Measurements from ENCODE around the gene SLC22A14. TPM values are rescaled to one million over a fixed set of nuclear protein-coding genes. Genes with fewer than 3 reads are reported as not detected.
"Not testable (repeated sequence)": the region's sequence is repeated elsewhere in the genome, so short reads cannot be mapped to it uniquely, and the experiment has no call there.

SLC22A14 gene
- total RNA-seq, 1 donor from 2014 or later: not detected

DNA sequence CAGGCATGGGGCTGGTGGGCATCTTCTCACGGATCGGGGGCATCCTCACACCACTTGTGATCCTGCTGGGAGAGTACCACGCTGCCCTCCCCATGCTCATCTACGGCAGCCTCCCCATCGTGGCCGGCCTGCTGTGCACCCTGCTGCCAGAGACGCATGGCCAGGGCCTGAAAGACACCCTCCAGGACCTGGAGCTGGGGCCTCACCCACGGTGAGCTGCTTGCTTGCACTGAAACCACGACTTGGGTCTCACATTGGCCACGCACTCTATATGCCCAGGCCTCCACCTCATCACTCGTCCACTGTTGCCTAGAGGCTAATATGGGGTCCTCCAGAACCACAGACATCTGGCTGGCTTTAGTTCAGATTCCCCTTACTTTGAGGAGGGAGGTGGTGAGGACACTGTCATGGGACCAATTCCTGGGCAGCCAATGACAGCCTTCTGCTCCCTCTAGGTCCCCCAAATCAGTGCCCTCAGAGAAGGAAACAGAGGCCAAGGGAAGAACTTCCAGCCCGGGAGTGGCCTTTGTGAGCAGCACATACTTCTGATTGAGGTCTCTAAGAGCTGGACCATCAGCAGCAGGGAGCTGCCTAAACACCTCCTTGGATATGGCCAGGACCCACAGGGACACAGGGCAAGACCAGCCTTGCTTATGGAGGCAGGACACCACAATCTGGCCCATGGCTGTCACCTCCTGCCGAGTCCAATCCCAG, 5.0 kb upstream of the SLC22A14 start:
- no peak for TF ChIP-seq CTCF (conservative IDR thresholded peaks at IDR 0.05)

DNA sequence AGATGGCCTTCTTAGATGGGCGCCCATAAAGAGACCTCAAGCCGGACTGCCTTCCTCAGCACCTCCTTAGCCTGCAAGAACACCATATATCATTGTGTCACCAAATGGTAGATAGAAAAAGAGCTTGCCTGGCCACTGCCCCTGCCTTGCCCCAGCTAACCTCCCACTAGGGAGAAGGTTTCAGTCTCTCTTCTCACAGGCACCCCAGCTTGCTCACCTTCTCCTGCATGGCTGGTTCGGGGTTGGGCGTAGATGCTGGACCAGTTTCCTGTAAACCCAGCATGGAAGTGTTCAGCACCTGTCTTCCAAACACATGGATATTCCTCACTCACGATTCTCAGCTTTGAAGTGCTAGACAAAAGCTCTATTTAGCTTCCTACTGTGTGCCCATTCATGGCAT, 3.3 kb upstream of the SLC22A14 start:
- no peak for TF ChIP-seq CTCF (conservative IDR thresholded peaks at IDR 0.05)
- Mint-ChIP-seq H3K4me3 (no peak overlapping the region), H3K27ac (no peak overlapping the region), H3K27me3 (no peaks in the 10 kb centered on the region), H3K9me3 (no peaks in the 10 kb centered on the region), H3K4me1 (ENCODE audit: unreplicated experiment) (no peaks in the 10 kb centered on the region), H3K36me3 (peaks cover 10% of the 10 kb centered on the region)
- no peak for DNase-seq (ENCODE audit: extremely low spot score, unreplicated experiment)

More for the DNA sequence above, 5.0 kb upstream of the SLC22A14 start:
- peaks cover 10% of the 10 kb centered on the region for H3K36me3 Mint-ChIP-seq
- no peaks in the 10 kb centered on the region for H3K27me3 Mint-ChIP-seq
- no peaks in the 10 kb centered on the region for H3K4me1 Mint-ChIP-seq (ENCODE audit: unreplicated experiment)
- no peak overlapping the region for H3K27ac Mint-ChIP-seq
- DNase-seq (ENCODE audit: extremely low spot score, unreplicated experiment): no peak
- H3K4me3 Mint-ChIP-seq: no peak overlapping the region
- H3K9me3 Mint-ChIP-seq: no peaks in the 10 kb centered on the region

- no peak overlapping the region for H3K27ac Mint-ChIP-seq
- peaks cover 4% of the 10 kb centered on the region for H3K4me1 Mint-ChIP-seq (ENCODE audit: unreplicated experiment)
- H3K27me3 Mint-ChIP-seq: no peaks in the 10 kb centered on the region
- no peak for DNase-seq (ENCODE audit: extremely low spot score, unreplicated experiment)
- no peak overlapping the region for H3K4me3 Mint-ChIP-seq
- H3K9me3 Mint-ChIP-seq: no peaks in the 10 kb centered on the region
- peaks cover under 1% of the 10 kb centered on the region for H3K36me3 Mint-ChIP-seq
- no peak for TF ChIP-seq CTCF (conservative IDR thresholded peaks at IDR 0.05)
These were observed 2.0 kb downstream of the SLC22A14 start for GRCh38 chr3:38283810-38284755.

GRCh38 chr3:38284756-38285150, 2.7 kb downstream of the SLC22A14 start:
- no peak overlapping the region for H3K27ac Mint-ChIP-seq
- H3K4me3 Mint-ChIP-seq: no peak overlapping the region
- no peaks in the 10 kb centered on the region for H3K9me3 Mint-ChIP-seq
- no peak for TF ChIP-seq CTCF (conservative IDR thresholded peaks at IDR 0.05)
- H3K4me1 Mint-ChIP-seq (ENCODE audit: unreplicated experiment): peaks cover 4% of the 10 kb centered on the region
- no peak for DNase-seq (ENCODE audit: extremely low spot score, unreplicated experiment)
- H3K36me3 Mint-ChIP-seq: no peaks in the 10 kb centered on the region
- no peaks in the 10 kb centered on the region for H3K27me3 Mint-ChIP-seq

- H3K9me3 Mint-ChIP-seq; H3K4me1 Mint-ChIP-seq (ENCODE audit: unreplicated experiment); H3K36me3 Mint-ChIP-seq; DNase-seq (ENCODE audit: extremely low spot score, unreplicated experiment); H3K27ac Mint-ChIP-seq; H3K27me3 Mint-ChIP-seq; H3K4me3 Mint-ChIP-seq: not testable (repeated sequence)
These were observed 7.5 kb downstream of the SLC22A14 start for GRCh38 chr3:38289286-38290217.

DNA sequence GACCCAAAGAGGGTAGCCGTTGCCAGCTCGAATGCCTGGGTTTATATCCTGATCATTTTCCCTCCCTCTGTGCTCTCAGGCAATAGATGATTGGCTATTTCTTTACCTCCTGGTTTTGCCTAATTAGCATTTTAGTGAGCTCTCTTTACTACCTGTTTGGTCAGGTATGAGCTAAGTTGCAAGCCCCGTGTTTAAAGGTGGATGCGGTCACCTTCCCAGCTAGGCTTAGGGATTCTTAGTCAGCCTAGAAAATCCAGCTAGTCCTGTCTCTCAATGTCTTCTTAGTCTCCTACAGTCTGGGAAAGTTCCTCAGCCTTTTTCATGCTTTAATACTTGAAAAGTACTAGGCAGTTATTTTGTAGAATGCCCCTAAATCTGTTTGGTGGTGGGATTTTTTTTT, 15.0 kb downstream of the SLC22A14 start:
- not testable (repeated sequence) for H3K27ac Mint-ChIP-seq; H3K4me1 Mint-ChIP-seq (ENCODE audit: unreplicated experiment); H3K36me3 Mint-ChIP-seq; H3K9me3 Mint-ChIP-seq; H3K4me3 Mint-ChIP-seq; H3K27me3 Mint-ChIP-seq; DNase-seq (ENCODE audit: extremely low spot score, unreplicated experiment)

Measured in type B pancreatic cell (in vitro differentiated cells).